IPS-NIHi11 (cell line): ENCODE data around the gene GPATCH8.
"Not testable (repeated sequence)": the region's sequence is repeated elsewhere in the genome, so short reads cannot be mapped to it uniquely, and the experiment has no call there.

Experiments used
- DNase-seq: peaks from one replicate; pipeline ENCODE4 v3.0.0; 2012; ENCODE audit warnings: mixed read lengths, low spot score

GPATCH8 gene

GRCh38 chr17:44503147-44504029 lies at the start of gene GPATCH8:
GPATCH8 (minus strand) TSS chr17:44503406; CDS start chr17:44503370, 36 bp downstream.
- DNase-seq = peak; percentile 99

- DNase-seq = no peak
Measured at GRCh38 chr17:44552361-44552760, 49.2 kb upstream of the GPATCH8 start.

DNA sequence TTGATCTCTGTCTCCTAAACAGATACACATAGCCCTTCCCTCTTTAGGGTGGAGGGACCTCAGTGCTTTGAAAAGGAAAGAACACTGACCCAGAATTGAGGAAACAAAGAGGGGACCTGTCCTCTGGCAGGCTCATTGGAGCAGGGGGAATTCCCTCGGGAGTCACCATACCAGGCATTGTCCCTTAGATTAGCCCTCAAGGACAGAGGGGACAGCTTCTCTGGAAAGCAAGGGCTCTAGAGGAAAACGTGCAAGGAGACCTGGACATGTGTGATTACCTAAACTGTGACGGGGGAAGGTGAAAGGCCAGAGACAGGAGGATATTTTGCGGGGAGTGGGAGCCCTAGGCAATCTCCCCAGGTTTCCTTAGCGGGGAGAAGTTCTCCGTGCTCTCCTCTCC lies 46.5 kb upstream of the GPATCH8 start:
- no peak for DNase-seq

- no peak for DNase-seq
Measured at GRCh38 chr17:44548376-44549230, 45.4 kb upstream of the GPATCH8 start.

DNA sequence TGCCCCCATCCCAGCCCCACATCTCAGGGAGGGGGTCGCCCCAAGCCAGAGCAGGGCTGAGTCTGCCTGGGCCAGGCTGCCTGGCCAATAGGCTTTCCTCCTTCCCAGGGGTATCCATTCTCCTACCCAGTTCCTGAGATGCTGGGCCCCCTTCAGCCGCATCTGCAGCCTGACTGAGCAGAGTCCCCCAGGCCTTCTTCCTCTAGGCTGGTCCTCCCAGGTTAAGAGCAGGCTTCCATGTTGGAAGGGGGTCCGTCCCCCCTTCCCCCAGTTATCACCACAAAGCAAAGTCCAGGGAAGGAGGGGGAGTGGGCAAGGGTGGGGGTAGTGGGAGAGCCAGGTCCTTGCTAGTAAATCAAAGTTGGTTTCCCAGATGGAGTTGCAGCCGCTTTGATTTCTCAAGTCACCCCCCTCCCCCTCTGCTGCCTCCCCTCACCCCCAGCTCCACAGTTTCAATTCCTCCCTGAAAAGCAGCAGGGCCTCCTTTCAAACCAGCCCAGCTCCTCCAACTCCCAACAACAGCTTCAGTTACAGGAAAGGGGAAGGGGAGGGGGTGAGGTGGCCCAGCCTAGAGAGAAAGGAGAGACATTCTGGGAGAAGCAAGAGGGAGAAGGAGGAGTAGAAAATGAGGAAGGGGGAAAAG lies 44.5 kb upstream of the GPATCH8 start:
- peak; percentile 70 for DNase-seq

DNA sequence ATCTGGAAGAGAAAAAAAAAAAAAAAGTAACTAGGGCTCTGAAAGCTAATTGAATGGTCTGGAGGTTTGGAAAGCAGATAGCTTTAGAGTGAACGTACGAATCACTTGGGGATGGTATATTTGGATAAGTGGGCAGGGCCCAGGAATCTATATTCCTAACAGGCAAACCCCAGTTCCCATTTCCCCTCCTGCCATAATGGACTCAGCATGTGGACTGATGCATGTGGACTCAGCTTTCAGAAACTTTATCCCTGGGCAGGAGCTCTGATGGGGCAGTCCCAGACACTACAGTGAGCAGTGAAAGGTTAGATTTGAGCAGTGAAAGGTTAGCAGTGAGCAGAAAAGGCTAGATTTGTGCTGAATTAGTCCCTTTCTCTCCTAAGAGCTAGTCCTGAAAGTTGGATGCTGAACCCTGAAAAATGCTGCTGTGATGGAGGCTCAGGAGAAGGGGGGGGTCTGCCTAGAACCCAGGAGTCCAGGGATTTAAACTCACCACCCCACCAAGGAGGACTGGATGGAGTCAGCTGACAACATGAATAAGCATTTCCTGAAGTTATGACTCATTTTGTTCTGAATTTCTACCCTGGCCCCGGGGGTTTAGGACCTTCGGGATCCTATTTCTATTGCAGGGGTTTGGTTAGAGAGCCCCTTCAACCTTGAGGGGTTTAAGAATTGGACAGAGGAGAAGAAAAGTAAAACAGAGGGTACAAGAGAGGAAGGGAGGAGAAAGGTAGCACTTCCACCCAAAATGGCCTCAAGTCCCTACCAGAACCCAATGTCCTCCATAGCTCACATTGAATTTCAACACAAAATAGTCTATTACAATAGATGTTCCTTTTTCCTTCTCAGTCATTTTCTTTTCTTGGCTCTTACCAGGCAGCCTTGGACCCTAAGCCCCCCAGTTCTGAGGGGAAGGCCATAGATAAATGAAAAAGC lies 43.7 kb upstream of the GPATCH8 start:
- no peak for DNase-seq

- no peak for DNase-seq
Measured at GRCh38 chr17:44543905-44544523, 40.8 kb upstream of the GPATCH8 start.

DNA sequence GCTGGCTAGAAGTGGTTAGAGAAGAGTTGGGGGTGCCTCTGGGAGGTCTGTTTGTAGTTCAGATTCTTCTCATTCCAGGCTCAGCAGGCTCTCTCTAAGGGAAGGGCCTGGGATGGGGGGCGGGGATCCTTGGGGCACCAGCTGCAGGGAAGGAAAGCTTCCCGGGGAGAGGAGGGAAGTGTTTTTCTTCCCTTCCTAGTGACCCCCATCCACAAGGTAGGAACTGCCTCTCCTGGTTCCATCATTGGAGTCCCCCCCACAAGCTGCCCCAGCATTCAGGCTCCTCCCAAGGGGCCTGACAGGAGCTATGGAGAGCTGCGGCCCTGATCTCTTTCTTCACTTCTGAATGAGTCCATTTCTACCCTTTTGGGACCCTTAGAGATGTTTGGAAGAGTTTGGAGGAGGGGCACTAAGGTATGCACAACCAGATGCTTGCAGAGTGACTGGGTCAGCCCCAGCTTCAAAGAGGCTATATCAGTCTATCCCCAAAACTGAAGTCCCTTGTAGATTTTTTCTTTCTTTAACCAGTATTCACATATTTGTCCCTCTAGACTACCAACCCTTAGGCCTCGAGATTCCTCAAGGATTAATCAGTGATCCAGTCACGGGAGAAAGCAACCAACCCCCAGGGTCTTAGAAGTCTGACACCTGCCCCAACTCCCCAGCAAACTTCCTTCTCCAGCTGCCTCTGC lies 40.2 kb upstream of the GPATCH8 start:
- DNase-seq = peak; percentile 81

- DNase-seq = no peak
Measured at GRCh38 chr17:44541884-44542581, 38.8 kb upstream of the GPATCH8 start.

DNA sequence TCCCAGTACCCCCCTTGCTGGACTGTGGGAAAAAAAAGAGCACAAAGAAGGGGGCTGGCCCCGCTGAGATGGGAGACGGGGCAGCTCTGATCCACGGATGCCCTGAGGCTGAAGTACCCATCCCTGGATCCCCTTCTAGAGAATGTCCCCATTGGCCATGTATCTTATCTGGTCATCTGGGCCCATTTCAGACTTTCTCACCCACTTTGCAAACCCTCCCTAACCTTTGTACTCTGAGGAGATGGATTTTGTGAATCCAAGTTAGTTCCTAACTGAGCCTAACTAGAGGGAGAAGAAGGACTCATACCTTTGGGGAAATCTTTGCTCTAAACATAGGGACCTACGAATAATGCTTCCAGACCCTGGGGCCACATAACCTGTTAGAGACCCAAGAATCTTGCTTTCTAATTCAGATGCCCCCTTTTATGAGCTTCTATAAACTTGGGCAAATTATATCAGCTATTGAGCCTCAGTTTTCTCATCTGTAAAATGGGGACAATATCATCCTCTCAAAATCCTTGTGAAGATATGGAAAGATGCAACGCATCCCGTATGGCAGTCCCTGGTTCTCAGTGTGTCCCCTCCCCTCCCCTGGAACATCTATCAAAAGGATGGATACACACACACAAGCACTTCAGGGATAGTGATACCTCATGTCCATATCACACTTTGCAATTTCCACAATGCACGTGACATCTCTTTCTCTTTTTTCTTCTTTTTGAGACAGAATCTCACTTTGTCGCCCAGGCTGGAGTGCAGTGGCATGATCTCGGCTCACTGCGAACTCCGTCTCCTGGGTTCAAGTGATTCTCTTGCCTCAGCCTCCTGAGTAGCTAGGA lies 37.3 kb upstream of the GPATCH8 start:
- no peak for DNase-seq

GRCh38 chr17:44539673-44540072 lies 36.5 kb upstream of the GPATCH8 start:
- DNase-seq = peak; percentile 69

DNA sequence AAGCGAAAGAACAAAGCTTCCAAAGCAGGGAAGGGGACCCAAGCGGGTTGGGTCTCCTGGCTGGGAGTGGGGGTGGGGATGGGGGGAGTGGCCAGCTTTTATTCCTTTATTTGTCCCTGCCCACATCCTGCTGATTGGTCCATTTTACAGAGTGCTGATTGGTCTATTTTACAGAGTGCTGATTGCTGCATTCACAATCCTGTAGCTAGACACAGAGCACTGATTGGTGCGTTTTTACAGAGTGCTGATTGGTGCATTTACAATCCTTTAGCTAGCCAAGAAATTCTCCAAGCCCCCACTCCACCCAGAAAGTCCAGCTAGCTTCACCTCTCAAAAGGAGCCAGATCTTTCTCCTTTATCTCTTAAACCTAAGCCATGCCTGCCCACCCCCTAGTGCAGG lies 34.7 kb upstream of the GPATCH8 start:
- DNase-seq = not testable (repeated sequence)

DNA sequence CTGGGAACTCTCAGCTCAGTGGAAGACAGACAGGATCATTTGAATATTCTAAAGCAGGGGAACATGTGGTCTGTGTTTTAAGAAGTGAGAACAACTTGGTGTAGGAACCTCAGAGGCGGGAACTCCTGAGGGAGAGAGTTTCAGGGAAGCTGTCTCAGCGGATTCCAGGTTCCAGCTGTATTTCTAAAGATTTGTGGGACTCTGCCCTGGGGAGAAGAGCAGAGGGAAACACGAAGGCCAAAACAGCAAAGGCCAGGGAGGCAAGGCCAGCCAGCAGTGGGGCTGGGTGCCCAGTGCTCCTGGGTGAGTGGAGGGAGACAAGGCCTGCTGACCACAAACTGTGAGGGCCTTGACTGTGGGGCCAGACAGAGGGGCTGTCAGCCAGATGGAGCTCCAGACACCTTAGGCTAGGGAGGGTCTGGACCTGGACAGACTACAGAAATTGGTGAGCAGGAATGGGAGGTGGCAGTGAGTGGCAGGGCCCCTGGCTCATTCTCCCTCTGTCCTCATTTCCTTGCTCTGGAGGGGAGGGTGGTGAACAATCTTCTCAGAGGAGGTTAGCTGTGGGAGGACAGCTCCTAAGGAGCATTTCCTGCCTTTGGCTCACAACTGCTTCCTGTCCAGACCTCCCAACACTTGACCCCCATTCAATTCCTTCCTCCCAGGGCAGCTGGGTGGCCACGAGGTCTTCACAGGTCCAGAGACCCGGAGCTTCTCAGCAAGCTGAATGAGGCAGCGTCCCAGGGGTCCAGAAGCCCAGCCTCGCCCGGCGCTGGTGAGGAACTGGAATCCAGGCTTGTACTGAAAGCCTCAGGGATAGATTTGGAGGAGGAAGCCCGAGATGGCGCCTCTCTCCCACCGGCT lies 33.1 kb upstream of the GPATCH8 start:
- DNase-seq = no peak

GRCh38 chr17:44533533-44534246 lies 30.5 kb upstream of the GPATCH8 start:
- peak; percentile 94 for DNase-seq

GRCh38 chr17:44530896-44531418 lies 27.8 kb upstream of the GPATCH8 start:
- no peak for DNase-seq

- DNase-seq = no peak
Measured at GRCh38 chr17:44529864-44530263, 26.7 kb upstream of the GPATCH8 start.

- DNase-seq = no peak
Measured at GRCh38 chr17:44527954-44528353, 24.7 kb upstream of the GPATCH8 start.
